NCI-H128 (cell line): ENCODE measurements around the gene EFNA1.

ENCODE experiments used
- DNase-seq: peaks from one replicate; lab custom pipeline; 2025; ENCODE audit not compliant: unreplicated experiment; lab: John Stamatoyannopoulos, UW

The EFNA1 gene, protein sequence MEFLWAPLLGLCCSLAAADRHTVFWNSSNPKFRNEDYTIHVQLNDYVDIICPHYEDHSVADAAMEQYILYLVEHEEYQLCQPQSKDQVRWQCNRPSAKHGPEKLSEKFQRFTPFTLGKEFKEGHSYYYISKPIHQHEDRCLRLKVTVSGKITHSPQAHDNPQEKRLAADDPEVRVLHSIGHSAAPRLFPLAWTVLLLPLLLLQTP

DNA sequence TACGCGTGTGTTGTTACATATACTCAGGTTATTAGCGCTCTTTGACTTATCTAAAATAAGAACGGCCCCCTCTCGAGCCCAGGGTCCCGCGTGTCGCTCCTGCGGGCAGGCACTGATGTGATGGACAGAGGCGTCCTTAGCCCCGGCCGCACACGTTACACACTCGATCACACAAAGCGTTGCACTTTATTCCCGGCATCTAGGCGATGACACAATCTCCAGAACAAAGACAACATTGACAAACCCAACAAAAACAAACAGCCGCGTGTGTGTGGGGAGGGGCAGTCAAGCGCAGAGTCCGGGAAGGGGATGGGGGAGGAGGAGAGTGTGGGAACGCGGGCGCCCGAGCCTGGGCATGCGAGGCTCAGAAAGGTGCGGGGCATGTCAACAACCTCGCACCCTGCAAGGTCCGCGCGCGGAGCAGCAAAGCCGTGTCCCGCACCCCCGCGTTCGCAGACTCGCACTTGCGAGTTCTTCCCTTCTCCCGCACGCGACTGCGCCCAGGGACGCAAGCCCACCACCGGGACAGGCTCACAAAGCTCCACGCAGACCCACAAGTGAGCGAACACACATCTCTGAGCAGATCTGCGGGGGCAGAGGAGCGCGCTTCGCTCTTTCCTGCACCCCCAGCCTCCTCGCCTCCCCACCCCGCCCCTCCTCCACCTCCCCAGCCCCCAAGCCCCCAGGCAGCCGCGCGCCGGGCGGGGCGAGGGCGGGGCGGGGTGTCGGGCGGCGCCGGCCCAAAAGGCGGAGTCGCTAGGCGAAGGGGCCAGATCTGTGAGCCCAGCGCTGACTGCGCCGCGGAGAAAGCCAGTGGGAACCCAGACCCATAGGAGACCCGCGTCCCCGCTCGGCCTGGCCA, at the start of gene EFNA1:
EFNA1 (plus strand) TSS at position 772 of the 862 bp plus-strand sequence. CDS start 102 bp downstream, outside the sequence.
- DNase-seq = peak; percentile 36

DNA sequence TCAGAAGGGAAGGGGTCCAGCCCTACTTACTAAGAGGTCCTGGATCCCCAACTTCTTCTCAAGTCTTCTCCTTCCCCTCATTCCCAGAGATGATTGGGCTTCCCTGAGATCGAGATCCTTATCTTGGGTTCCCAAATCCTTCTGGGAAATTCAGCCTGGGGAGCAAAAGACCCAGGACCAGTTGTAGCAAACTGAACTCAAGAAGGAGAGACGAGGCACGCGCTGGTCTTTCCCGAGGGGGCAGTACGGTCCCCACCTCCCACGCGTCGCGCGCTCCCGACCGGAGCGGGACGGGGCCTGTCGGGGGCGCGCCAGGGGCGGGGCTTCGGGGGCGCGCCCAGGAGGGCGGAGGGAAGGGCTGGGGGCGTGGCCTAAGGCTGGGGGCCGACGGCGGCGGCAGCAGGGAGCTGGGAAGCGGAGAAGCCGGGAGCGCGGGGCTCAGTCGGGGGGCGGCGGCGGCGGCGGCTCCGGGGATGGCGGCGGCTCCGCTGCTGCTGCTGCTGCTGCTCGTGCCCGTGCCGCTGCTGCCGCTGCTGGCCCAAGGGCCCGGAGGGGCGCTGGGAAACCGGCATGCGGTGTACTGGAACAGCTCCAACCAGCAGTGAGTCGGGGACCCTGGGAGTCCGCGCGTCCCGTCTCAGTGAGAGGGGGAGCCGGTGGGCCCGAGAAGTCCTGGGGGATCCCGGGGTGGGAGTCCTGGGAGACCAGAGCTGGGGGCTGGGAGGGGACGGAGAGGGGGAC, 49.0 kb upstream of the EFNA1 start, which contains the start of gene EFNA3:
EFNA3 (plus strand) TSS at position 369 of the 741 bp plus-strand sequence; CDS start at position 474, 105 bp downstream.
- DNase-seq = peak; percentile 82

DNA sequence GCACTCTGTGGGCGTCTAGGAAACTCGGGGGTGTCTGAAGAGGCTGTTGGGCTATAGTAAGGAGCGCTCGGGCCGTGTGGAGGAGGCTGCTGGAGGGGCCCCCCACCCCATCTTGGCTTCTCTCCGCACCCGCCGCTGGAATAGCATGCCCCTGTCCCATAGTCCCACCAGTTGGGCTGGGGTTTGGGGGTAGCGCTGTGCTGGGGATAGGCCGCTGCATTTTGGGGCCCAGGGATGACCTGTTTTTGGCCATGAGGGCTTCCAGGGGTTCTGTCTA, 48.5 kb upstream of the EFNA1 start:
- no peak for DNase-seq

DNA sequence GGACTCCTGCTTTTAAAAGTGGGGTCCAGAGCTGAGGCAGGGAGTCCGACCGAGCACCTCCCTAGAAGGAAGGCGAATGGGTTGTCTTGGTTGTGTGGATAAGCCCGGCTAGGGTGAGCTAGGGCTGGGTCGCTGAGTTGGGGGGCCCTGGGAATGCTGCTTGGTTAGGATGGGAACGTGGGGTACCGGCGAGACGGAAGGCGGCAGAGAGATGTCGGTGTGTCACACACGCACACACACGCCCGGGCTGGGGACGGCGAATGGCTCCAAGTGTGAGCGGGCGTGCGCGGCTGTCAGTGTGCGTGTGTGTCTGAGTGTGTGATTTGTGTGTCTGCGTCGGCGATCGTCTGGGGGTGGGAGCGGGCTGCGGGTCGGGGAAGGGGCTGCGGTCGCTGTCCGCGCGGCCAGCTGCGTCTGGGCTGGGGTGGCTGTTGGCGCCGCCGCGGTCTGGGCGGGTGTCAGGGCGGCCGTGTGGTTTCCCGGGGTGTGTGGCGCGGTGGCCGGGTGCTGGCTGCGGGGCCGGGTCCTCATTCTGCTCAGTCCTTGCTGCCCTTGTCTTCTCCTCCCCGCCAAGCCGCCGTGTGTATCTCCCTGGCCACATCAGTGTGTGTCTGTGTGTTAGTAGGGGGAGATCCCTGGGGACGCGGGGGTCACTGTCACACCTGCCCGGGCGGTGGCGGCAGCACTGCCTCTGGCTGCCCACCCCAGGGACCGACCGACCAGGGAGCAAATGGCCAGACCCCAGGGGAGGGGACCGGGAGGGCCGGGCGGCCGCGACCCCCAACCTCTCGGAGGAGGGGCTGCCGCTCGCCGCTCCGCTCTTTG, 48.0 kb upstream of the EFNA1 start:
- DNase-seq = no peak

DNA sequence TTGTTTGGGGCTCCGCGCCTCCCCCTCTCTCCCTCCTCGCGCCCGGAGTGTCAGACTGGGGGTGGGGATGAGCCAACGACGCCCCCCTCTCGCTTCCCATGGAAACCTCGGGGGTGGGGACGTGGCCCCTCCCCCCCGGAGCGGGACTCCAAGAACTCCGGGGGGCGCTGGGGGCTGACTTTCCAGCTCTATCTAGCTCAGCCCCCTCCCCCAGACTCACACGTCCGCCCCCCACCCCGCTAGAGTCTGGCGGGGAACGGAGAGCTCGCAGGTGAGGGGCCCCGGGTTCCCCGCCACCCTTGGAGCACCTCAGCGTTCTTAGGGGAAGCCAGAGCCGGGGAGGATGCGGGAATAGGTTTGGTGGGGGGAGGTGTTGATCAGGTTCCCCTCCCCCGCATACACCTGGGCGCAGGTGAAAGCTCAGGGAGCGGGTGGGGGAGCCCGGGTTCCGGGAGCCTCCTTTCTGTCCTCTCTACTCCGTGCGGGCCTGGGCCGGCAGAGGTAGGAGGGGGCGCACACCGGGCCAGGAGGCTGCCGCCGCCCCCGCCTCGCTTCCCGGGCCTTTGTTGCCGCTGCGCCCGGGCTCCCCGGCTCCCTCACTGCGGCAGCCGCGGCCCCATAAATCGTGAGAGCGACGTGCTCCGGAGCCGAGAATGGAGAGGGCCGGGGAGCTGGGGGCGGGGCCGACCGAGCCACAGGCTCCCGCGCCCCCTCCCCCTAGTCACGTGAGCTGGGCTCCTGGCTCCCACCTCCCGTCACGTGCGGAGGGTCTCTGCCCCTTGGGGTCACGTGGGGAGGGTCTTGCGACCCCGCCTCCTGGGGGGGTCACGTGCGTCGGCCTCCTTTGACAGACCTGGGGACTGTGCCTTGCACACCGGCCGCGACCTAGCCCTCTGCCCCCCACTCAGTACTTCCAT, 47.1 kb upstream of the EFNA1 start:
- peak; percentile 75 for DNase-seq

- no peak for DNase-seq
Observed at GRCh38 chr1:155081472-155082300, 46.0 kb upstream of the EFNA1 start.

GRCh38 chr1:155082301-155083051, 45.2 kb upstream of the EFNA1 start:
- DNase-seq = no peak

- no peak for DNase-seq
Observed at GRCh38 chr1:155083052-155083541, 44.6 kb upstream of the EFNA1 start.

GRCh38 chr1:155083865-155084721, 43.6 kb upstream of the EFNA1 start:
- DNase-seq = no peak

- peak; percentile 96 for DNase-seq
Observed at GRCh38 chr1:155084722-155085503, 42.8 kb upstream of the EFNA1 start.

DNA sequence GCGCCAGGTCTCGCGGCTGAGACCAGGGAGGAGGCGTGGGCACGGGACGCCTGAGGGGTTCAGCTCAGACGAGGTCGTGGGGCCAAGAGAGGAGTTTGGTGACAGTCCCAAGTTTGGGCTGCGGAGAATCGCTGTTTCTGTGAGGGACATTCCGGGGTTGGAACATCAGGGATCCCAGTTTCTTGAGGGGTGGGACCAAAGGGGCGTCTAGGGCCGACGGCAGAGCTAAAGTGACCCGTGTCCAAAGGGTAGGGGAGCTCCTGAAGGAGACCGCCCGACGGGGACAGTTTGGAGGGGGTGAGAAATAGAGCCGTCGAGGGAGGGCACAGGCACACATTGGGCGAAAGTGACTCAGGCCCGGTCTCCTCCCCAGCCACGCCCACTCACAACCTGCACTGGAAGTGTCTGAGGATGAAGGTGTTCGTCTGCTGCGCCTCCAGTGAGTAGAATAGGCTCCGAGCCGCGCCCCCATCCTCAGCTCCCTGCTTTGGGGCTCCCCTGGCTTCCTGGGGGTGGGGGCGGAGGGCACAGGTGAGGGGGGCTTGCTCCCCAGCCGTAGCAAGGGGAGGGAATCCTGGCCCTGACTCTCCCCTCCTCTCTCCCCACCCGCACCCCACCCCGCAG, 42.1 kb upstream of the EFNA1 start:
- DNase-seq = no peak

DNA sequence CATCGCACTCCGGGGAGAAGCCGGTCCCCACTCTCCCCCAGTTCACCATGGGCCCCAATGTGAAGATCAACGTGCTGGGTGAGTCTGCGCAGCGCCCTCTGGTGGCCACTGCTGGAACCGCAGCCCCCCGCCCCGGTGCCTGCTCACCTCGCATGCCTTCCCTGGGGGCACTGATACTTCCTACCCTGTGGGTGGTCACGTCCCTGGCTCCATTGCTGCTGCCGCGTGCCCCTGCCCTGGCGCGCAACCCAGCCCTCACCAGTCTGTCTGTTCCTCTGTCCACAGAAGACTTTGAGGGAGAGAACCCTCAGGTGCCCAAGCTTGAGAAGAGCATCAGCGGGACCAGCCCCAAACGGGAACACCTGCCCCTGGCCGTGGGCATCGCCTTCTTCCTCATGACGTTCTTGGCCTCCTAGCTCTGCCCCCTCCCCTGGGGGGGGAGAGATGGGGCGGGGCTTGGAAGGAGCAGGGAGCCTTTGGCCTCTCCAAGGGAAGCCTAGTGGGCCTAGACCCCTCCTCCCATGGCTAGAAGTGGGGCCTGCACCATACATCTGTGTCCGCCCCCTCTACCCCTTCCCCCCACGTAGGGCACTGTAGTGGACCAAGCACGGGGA, 41.4 kb upstream of the EFNA1 start:
- peak; percentile 17 for DNase-seq

GRCh38 chr1:155086856-155087535, 40.7 kb upstream of the EFNA1 start:
- DNase-seq = no peak

GRCh38 chr1:155091071-155092051, 36.3 kb upstream of the EFNA1 start:
- peak; percentile 81 for DNase-seq
